OCI-LY1 (cell line): ENCODE data around the gene SS18L1.

Experiments
- H2AFZ ChIP-seq: fragments of 200-600 bp; sonication (generic), shearing (Covaris generic); 2 replicates; pipeline ENCODE4 v1.6.0; 2014; ENCODE audit warnings: antibody characterized with exemption, mild to moderate bottlenecking, low read length
- H3F3A ChIP-seq: fragments of 200-600 bp; sonication (generic), shearing (Covaris generic); 2 replicates; pipeline ENCODE4 v1.6.0; 2014; ENCODE audit warnings: mild to moderate bottlenecking, antibody characterized with exemption, low read length, moderate library complexity; ENCODE audit not compliant: insufficient read depth
- H3K27ac ChIP-seq: fragments of 200-600 bp; sonication (generic); 2 replicates; pipeline ENCODE4 v1.5.1; 2014; ENCODE audit warnings: low read length, mixed run types, mild to moderate bottlenecking, low read depth; ENCODE audit not compliant: poor library complexity, severe bottlenecking
- H3K27me3 ChIP-seq: fragments of 200-600 bp; sonication (generic); 2 replicates; pipeline ENCODE4 v1.6.0; 2014; ENCODE audit warnings: antibody characterized with exemption, mild to moderate bottlenecking, low read length, moderate library complexity; ENCODE audit not compliant: insufficient read depth
- H3K36me3 ChIP-seq: fragments of 200-600 bp; sonication (generic); 2 replicates; pipeline ENCODE4 v1.6.1; 2014; ENCODE audit warnings: mild to moderate bottlenecking, antibody characterized with exemption, low read length, moderate library complexity, mixed read lengths; ENCODE audit not compliant: insufficient read depth
- H3K4me1 ChIP-seq: fragments of 200-600 bp; sonication (generic); 2 replicates; pipeline ENCODE4 v1.5.1; 2014; ENCODE audit warnings: mild to moderate bottlenecking, low read length, moderate library complexity; ENCODE audit not compliant: insufficient read depth, severe bottlenecking
- H3K4me2 ChIP-seq: fragments of 200-600 bp; sonication (generic), shearing (Covaris generic); 2 replicates; pipeline ENCODE4 v1.6.1; 2014; ENCODE audit warnings: low read length
- H3K4me3 ChIP-seq: fragments of 200-600 bp; sonication (generic); 2 replicates; pipeline ENCODE4 v1.5.1; 2014; ENCODE audit warnings: low read length, low read depth, mild to moderate bottlenecking, mixed read lengths; ENCODE audit not compliant: poor library complexity, severe bottlenecking
- H3K79me2 ChIP-seq: fragments of 200-600 bp; shearing (Covaris generic); 2 replicates; pipeline ENCODE4 v1.6.1; 2016; ENCODE audit warnings: mixed run types, low read length, mixed read lengths; ENCODE audit not compliant: insufficient read depth
- H3K9ac ChIP-seq: fragments of 200-600 bp; sonication (generic), shearing (Covaris generic); 2 replicates; pipeline ENCODE4 v1.6.1; 2014; ENCODE audit warnings: mild to moderate bottlenecking, low read length, mixed read lengths
- H3K9me2 ChIP-seq: fragments of 200-600 bp; sonication (generic), shearing (Covaris generic); 2 replicates; pipeline ENCODE4 v1.6.1; 2014; ENCODE audit warnings: low read depth, mild to moderate bottlenecking, low read length, mixed read lengths
- H3K9me3 ChIP-seq: fragments of 200-600 bp; shearing (Covaris generic); 2 replicates; pipeline ENCODE4 v1.6.1; 2014; ENCODE audit warnings: low read length, mixed read lengths
- H4K20me1 ChIP-seq: fragments of 200-600 bp; sonication (generic), shearing (Covaris generic); 2 replicates; pipeline ENCODE4 v1.6.0; 2016; ENCODE audit warnings: mild to moderate bottlenecking, low read length; ENCODE audit not compliant: insufficient read depth
- EZH2 ChIP-seq: fragments of 200-600 bp; sonication (generic), shearing (Covaris generic); IDR thresholded peaks from 2 replicates; pipeline ENCODE4 v1.8.0; 2017; ENCODE audit warnings: borderline replicate concordance, mixed run types, mild to moderate bottlenecking, antibody characterized with exemption, low read length, moderate library complexity, mixed read lengths
- TF ChIP-seq, protein P1 (sequence below): fragments of 200-600 bp; sonication (generic), shearing (Covaris generic); IDR thresholded peaks from 2 replicates; pipeline ENCODE4 v1.5.1; 2017; ENCODE audit warnings: mild to moderate bottlenecking, antibody characterized with exemption, low read length, moderate library complexity, mixed read lengths

The SS18L1 gene

DNA sequence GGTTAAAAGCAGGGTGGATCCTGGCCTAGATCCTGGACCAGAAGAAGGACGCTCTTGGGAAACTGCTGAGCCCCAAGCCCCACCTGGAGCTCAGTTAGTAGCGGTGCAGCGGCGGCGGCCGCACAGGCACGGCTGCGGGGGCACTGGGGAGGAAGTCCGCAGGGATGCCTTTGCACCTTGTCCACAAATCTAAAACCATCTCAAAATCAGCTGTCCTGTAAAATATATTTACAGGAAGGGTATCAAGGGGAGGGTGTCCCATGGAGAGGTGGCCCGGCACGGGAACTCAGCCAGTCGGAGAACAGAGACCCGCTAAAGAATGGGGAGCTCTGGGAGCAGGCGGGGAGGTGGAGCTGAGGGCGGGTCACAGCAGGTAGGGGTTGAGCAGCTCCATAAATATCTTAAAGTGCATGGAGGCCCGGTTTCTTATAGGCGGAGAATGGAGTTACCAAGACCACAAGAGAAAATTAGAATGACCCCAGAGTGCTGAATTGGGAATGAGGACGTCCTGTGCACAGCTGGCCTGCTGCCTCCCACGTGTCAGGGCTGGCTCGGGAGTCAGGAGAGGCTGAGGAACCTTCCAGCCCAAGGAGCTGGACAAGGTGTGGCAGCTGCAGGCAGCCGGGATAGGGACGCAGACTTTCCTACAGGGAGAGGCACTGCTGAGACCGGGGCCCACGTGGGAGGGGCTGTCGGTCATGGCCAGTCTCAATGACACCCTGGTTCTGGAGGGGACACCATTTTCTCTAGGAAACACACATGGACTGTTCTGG lies 47.3 kb downstream of the SS18L1 start:
- Histone ChIP-seq H3K9me2 (no peaks in the 10 kb centered on the region), H3K9me3 (no peaks in the 10 kb centered on the region), H3K36me3 (peaks cover 18% of the 10 kb centered on the region; the same call in 1 of the 2 replicates), H3K27ac (no peak overlapping the region), H3K9ac (no peak overlapping the region; the same call in 1 of the 2 replicates), H4K20me1 (no peaks in the 10 kb centered on the region), H2AFZ (no peak overlapping the region), H3F3A (no peaks in the 10 kb centered on the region), H3K4me1 (peaks cover 63% of the 10 kb centered on the region), H3K4me2 (no peak overlapping the region), H3K27me3 (no peaks in the 10 kb centered on the region), H3K4me3 (no peak overlapping the region), H3K79me2 (peaks cover 27% of the 10 kb centered on the region)
- TF ChIP-seq, protein P1, sequence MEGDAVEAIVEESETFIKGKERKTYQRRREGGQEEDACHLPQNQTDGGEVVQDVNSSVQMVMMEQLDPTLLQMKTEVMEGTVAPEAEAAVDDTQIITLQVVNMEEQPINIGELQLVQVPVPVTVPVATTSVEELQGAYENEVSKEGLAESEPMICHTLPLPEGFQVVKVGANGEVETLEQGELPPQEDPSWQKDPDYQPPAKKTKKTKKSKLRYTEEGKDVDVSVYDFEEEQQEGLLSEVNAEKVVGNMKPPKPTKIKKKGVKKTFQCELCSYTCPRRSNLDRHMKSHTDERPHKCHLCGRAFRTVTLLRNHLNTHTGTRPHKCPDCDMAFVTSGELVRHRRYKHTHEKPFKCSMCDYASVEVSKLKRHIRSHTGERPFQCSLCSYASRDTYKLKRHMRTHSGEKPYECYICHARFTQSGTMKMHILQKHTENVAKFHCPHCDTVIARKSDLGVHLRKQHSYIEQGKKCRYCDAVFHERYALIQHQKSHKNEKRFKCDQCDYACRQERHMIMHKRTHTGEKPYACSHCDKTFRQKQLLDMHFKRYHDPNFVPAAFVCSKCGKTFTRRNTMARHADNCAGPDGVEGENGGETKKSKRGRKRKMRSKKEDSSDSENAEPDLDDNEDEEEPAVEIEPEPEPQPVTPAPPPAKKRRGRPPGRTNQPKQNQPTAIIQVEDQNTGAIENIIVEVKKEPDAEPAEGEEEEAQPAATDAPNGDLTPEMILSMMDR = no peak
- TF ChIP-seq EZH2 = no peak

DNA sequence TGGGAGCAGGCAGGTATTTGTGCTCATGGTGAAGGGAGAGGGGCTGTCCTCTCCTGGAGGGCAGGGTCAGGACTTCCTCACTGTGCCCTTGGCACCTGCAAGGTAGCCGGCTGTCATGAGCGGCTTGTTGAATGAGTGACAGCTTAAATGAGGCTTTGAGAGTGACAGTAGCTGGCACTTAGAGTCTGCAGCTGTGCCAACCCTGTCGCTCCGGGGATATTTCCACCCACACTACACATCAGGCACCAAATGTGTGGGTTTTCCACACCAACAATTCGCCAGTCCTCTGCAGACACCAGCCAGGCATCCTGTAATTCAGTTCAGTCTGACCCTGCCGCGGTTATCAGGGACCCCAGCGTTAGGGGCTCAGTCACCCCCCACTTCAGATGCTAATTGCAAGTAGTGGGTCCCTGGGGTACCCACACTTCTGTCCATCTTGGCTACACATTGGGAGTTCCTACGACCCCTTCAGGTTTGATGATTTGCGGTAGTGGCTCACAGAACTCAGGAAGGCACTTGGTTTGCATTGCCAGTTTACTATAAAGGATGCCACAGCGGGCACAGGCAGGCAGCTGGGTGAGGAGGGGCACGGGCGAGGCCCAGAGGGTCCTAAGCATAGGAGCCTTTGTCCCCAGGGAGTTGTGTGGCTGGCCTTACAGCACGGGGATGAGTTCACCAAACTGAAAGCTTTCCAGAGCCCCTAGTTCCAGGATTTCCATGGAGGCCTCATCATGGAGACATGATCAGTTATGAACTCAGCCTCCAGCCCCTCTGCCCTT lies 48.4 kb downstream of the SS18L1 start:
- peaks cover 51% of the 10 kb centered on the region for H3K4me1 ChIP-seq
- H3K4me3 ChIP-seq = no peak overlapping the region
- no peaks in the 10 kb centered on the region for H3K9me3 ChIP-seq
- H3K9me2 ChIP-seq = no peaks in the 10 kb centered on the region
- TF ChIP-seq, protein P1 = no peak
- no peak for TF ChIP-seq EZH2
- H3K4me2 ChIP-seq = peak overlapping the region; percentile 16; the same call in 1 of the 2 replicates
- H3K27me3 ChIP-seq = no peaks in the 10 kb centered on the region
- no peaks in the 10 kb centered on the region for H4K20me1 ChIP-seq
- no peaks in the 10 kb centered on the region for H3F3A ChIP-seq
- H3K9ac ChIP-seq = no peak overlapping the region
- no peak overlapping the region for H2AFZ ChIP-seq
- H3K36me3 ChIP-seq = peaks cover 21% of the 10 kb centered on the region; the same call in 1 of the 2 replicates
- peak overlapping the region; percentile 41 for H3K27ac ChIP-seq
- peaks cover 20% of the 10 kb centered on the region for H3K79me2 ChIP-seq

DNA sequence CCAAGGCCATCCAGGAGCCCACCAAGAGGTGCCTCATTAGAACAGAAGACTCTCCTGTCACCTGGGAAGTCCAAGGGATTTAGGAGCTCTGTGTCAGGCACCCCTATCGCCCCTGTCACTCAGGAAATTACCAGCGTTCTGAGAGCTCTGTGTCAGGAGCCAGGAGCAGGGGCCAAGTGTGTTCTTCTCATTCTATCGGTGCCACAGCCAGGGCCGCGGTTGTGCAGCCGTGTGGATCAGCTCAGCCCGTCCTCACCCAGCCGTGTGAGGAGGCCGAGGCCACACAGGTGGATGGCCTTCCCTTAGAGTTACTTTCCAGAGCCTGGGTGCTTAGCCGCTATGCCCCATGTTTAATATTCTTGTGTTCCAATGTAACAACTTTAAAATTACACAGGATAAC lies 49.1 kb downstream of the SS18L1 start:
- H3K79me2 ChIP-seq = peaks cover 13% of the 10 kb centered on the region
- H3K27me3 ChIP-seq = no peaks in the 10 kb centered on the region
- H3K9ac ChIP-seq = no peak overlapping the region
- no peaks in the 10 kb centered on the region for H3K9me2 ChIP-seq
- H3K9me3 ChIP-seq = no peaks in the 10 kb centered on the region
- no peaks in the 10 kb centered on the region for H4K20me1 ChIP-seq
- peaks cover 25% of the 10 kb centered on the region for H3K36me3 ChIP-seq
- H3K4me1 ChIP-seq = peaks cover 44% of the 10 kb centered on the region
- no peak overlapping the region for H3K4me3 ChIP-seq
- H2AFZ ChIP-seq = no peak overlapping the region
- H3F3A ChIP-seq = no peaks in the 10 kb centered on the region
- peak overlapping the region; percentile 16; the same call in 1 of the 2 replicates for H3K4me2 ChIP-seq
- H3K27ac ChIP-seq = peak overlapping the region; percentile 41
- no peak for TF ChIP-seq EZH2
- TF ChIP-seq, protein P1 = no peak
